ENCODE data around the gene SLC28A1. TPM values are rescaled to one million over a fixed set of nuclear protein-coding genes. Genes with fewer than 3 reads are reported as not detected.

Gene SLC28A1
- total RNA-seq, 1 experiment from 2014 or later = 0.13 TPM

DNA sequence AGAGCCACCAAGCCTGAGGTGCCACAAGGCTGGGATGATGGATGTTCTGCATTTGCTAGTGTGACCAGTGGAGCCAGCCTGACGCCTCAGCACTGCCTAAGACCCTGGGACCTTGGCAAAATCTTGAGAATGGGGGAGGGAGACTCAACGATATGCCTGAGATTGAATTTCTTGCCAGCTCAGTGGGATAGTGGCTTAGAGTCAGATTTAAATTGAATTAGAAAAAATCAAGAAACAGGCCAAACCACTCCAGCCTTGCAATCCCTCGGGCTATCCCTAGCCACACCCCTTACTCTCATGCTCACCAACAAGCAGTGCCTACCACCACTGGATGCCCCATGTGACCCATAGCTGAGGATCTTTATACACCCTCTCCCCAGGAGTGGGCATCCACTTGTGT lies 78.5 kb downstream of the SLC28A1 start:
- Histone ChIP-seq H3K18ac (ENCODE audit: insufficient read length, low read depth, low read length) (no peak overlapping the region), H3K27ac (ENCODE audit: insufficient read length, low read depth, low read length) (no peak overlapping the region), H3K14ac (ENCODE audit: insufficient read depth, low read length) (no peak overlapping the region), H4K20me1 (ENCODE audit: control insufficient read depth, insufficient read depth, insufficient read length) (no peaks in the 10 kb centered on the region), H3K9ac (ENCODE audit: extremely low read depth, insufficient read length, low read length) (no peak overlapping the region), H2BK120ac (ENCODE audit: low read depth, low read length, poor library complexity, severe bottlenecking) (no peak overlapping the region), H3K27me3 (ENCODE audit: insufficient read depth, low read length) (no peaks in the 10 kb centered on the region), H3T11ph (ENCODE audit: low read length) (no peak overlapping the region), H2AFZ (ENCODE audit: low read length) (no peak overlapping the region), H2BK12ac (ENCODE audit: insufficient read length, low read depth, low read length) (no peak overlapping the region), H3K79me1 (ENCODE audit: insufficient read depth, low read depth, low read length, poor library complexity, severe bottlenecking) (no peaks in the 10 kb centered on the region), H2BK5ac (ENCODE audit: insufficient read length, low read length) (no peak overlapping the region), H2AK5ac (ENCODE audit: insufficient read length, low read length) (no peak overlapping the region), H3K23me2 (ENCODE audit: insufficient read length, low read depth, low read length, poor library complexity, severe bottlenecking) (no peaks in the 10 kb centered on the region), H4K91ac (ENCODE audit: insufficient read length, low read depth, low read length) (no peak overlapping the region), H4K5ac (ENCODE audit: insufficient read length, low read depth, low read length) (no peak overlapping the region), H3K23ac (ENCODE audit: insufficient read length, low read depth, low read length) (no peak overlapping the region), H2BK20ac (ENCODE audit: low read depth, low read length, poor library complexity, severe bottlenecking) (no peak overlapping the region), H3K56ac (ENCODE audit: insufficient read length, low read depth, low read length) (no peak overlapping the region), H3K4me2 (ENCODE audit: insufficient read depth, insufficient read length, low read length) (no peak overlapping the region), H3K79me2 (ENCODE audit: insufficient read depth, low read length) (no peaks in the 10 kb centered on the region), H3K9me3 (ENCODE audit: control insufficient read depth, low read depth, low read length) (peaks cover 5% of the 10 kb centered on the region), H2BK15ac (ENCODE audit: low read depth, low read length) (no peak overlapping the region), H3K4ac (ENCODE audit: low read depth, low read length) (no peak overlapping the region), H3K4me1 (ENCODE audit: insufficient read depth, low read length) (peaks cover 2% of the 10 kb centered on the region), H4K8ac (replicated peaks; ENCODE audit: insufficient read length, low read depth, low read length) (no peak overlapping the region)
- no peaks in the 10 kb centered on the region for H3K27me3 Mint-ChIP-seq (ENCODE audit: low read depth)
- peaks cover 10 to 23% (median 17%) of the 10 kb centered on the region in 3 experiments for H3K36me3 Mint-ChIP-seq (ENCODE audit: insufficient read depth in 1 of 3, low read depth in 3 of 3)
- DNase-seq = no peak
- WGBS (ENCODE audit: extremely low coverage, insufficient read length, low lambda C conversion rate) = no CpG with 5 or more reads among the region's 3 CpGs
- H3K4me3 Mint-ChIP-seq = no peak overlapping the region
- H3K4me1 Mint-ChIP-seq = peaks cover 28 to 34% of the 10 kb centered on the region in 2 experiments
- peaks cover 23 to 25% of the 10 kb centered on the region in 2 experiments for H3K9me3 Mint-ChIP-seq
- TF ChIP-seq, protein P1, sequence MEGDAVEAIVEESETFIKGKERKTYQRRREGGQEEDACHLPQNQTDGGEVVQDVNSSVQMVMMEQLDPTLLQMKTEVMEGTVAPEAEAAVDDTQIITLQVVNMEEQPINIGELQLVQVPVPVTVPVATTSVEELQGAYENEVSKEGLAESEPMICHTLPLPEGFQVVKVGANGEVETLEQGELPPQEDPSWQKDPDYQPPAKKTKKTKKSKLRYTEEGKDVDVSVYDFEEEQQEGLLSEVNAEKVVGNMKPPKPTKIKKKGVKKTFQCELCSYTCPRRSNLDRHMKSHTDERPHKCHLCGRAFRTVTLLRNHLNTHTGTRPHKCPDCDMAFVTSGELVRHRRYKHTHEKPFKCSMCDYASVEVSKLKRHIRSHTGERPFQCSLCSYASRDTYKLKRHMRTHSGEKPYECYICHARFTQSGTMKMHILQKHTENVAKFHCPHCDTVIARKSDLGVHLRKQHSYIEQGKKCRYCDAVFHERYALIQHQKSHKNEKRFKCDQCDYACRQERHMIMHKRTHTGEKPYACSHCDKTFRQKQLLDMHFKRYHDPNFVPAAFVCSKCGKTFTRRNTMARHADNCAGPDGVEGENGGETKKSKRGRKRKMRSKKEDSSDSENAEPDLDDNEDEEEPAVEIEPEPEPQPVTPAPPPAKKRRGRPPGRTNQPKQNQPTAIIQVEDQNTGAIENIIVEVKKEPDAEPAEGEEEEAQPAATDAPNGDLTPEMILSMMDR (conservative IDR thresholded peaks at IDR 0.05) = no peak
- H3K27ac Mint-ChIP-seq = no peak overlapping the region

All from H9 (cell line).